ENCODE data around the gene HOXA9.

HOXA9 gene

GRCh38 chr7:27165089-27165995 is at the start of gene HOXA9:
Gene HOXA9 (minus strand): TSS chr7:27165537. CDS start chr7:27165457, 80 bp downstream.
- in situ Hi-C loops (cut with HindIII; ENCODE audit: low sequenced_read_pairs), result loop anchor here (10.0 to 25.0 kb wide), 2 partner anchors 1091 to 1278 kb away; no protein-coding TSS in a partner anchor

- in situ Hi-C loops (cut with HindIII; ENCODE audit: low sequenced_read_pairs), result loop anchor here (25.0 kb wide), 1 partner anchor 698 kb away; no protein-coding TSS in a partner anchor
Measured at GRCh38 chr7:27214239-27214950, 49.1 kb upstream of the HOXA9 start.

GRCh38 chr7:27213433-27214238 is 48.3 kb upstream of the HOXA9 start:
- in situ Hi-C loops (cut with HindIII; ENCODE audit: low sequenced_read_pairs), result loop anchor here (25.0 kb wide), 1 partner anchor 699 kb away; no protein-coding TSS in a partner anchor

- in situ Hi-C loops (cut with HindIII; ENCODE audit: low sequenced_read_pairs), result loop anchor here (25.0 kb wide), 1 partner anchor 700 kb away; no protein-coding TSS in a partner anchor
Measured at GRCh38 chr7:27212497-27213432, 47.4 kb upstream of the HOXA9 start.

GRCh38 chr7:27211764-27212204 is 46.4 kb upstream of the HOXA9 start:
- in situ Hi-C loops (cut with HindIII; ENCODE audit: low sequenced_read_pairs), result loop anchor here (25.0 kb wide), 1 partner anchor 701 kb away; no protein-coding TSS in a partner anchor

GRCh38 chr7:27211084-27211446 is 45.7 kb upstream of the HOXA9 start:
- in situ Hi-C loops (cut with HindIII; ENCODE audit: low sequenced_read_pairs), result loop anchor here (25.0 kb wide), 1 partner anchor 701 kb away; no protein-coding TSS in a partner anchor

GRCh38 chr7:27210441-27211083 is 45.2 kb upstream of the HOXA9 start:
- in situ Hi-C loops (cut with HindIII; ENCODE audit: low sequenced_read_pairs), result loop anchor here (25.0 kb wide), 1 partner anchor 702 kb away; no protein-coding TSS in a partner anchor

- in situ Hi-C loops (cut with HindIII; ENCODE audit: low sequenced_read_pairs), result loop anchor here (10.0 to 25.0 kb wide), 2 partner anchors 575 to 702 kb away; no protein-coding TSS in a partner anchor
Measured at GRCh38 chr7:27209933-27210440, 44.6 kb upstream of the HOXA9 start.

- in situ Hi-C loops (cut with HindIII; ENCODE audit: low sequenced_read_pairs), result loop anchor here (10.0 to 25.0 kb wide), 2 partner anchors 576 to 703 kb away; no protein-coding TSS in a partner anchor
Measured at GRCh38 chr7:27208998-27209397, 43.7 kb upstream of the HOXA9 start.

- in situ Hi-C loops (cut with HindIII; ENCODE audit: low sequenced_read_pairs), result loop anchor here (10.0 to 25.0 kb wide), 2 partner anchors 577 to 705 kb away; no protein-coding TSS in a partner anchor
Measured at GRCh38 chr7:27207348-27207985, 42.1 kb upstream of the HOXA9 start.

GRCh38 chr7:27205325-27206280 is 40.3 kb upstream of the HOXA9 start:
- in situ Hi-C loops (cut with HindIII; ENCODE audit: low sequenced_read_pairs), result loop anchor here (10.0 to 25.0 kb wide), 2 partner anchors 579 to 707 kb away; no protein-coding TSS in a partner anchor

- in situ Hi-C loops (cut with HindIII; ENCODE audit: low sequenced_read_pairs), result loop anchor here (10.0 to 25.0 kb wide), 2 partner anchors 580 to 707 kb away; no protein-coding TSS in a partner anchor
Measured at GRCh38 chr7:27204851-27205322, 39.5 kb upstream of the HOXA9 start.

- in situ Hi-C loops (cut with HindIII; ENCODE audit: low sequenced_read_pairs), result loop anchor here (10.0 to 25.0 kb wide), 2 partner anchors 581 to 708 kb away; no protein-coding TSS in a partner anchor
Measured at GRCh38 chr7:27203964-27204594, 38.7 kb upstream of the HOXA9 start.

- in situ Hi-C loops (cut with HindIII; ENCODE audit: low sequenced_read_pairs), result loop anchor here (10.0 to 25.0 kb wide), 2 partner anchors 581 to 709 kb away; no protein-coding TSS in a partner anchor
Measured at GRCh38 chr7:27203365-27203953, 38.1 kb upstream of the HOXA9 start.

GRCh38 chr7:27202862-27203134 is 37.5 kb upstream of the HOXA9 start:
- in situ Hi-C loops (cut with HindIII; ENCODE audit: low sequenced_read_pairs), result loop anchor here (10.0 to 25.0 kb wide), 2 partner anchors 582 to 710 kb away; no protein-coding TSS in a partner anchor

All from endothelial cell of hepatic sinusoid (primary cell).